Activated T-helper 1 cell treated with anti-CD3 and anti-CD28 coated beads, Interleukin-12 subunit alpha, Interleukin-12 subunit beta, Interleukin-2, Interleukin-4 antibody, amounts not matched to agents 30 ng/mL and 10 ng/mL and 1 ng/mL, durations not matched to agents 14 hours and 24 hours and 36 hours (primary cell): ENCODE measurements around the gene THRAP3. TPM values are rescaled to one million over a fixed set of nuclear protein-coding genes. Genes with fewer than 3 reads are reported as not detected.

Source experiments
- DNase-seq: peaks from one replicate; pipeline ENCODE4 v3.0.0; 2021; ENCODE audit warnings: low spot score
- H3K27ac Mint-ChIP-seq: one replicate; pipeline ENCODE4 v1.8.0; 2021; ENCODE audit warnings: mild to moderate bottlenecking, mixed read lengths
- H3K27me3 Mint-ChIP-seq: one replicate; pipeline ENCODE4 v1.8.0; 2022; ENCODE audit warnings: mild to moderate bottlenecking, moderate library complexity, mixed read lengths; ENCODE audit not compliant: insufficient read depth
- H3K36me3 Mint-ChIP-seq: one replicate; pipeline ENCODE4 v1.8.0; 2021; ENCODE audit warnings: low read depth, mixed read lengths
- H3K4me1 Mint-ChIP-seq: one replicate; pipeline ENCODE4 v1.8.0; 2021; ENCODE audit warnings: low read depth, mixed read lengths
- H3K4me3 Mint-ChIP-seq: one replicate; pipeline ENCODE4 v1.8.0; 2021; ENCODE audit warnings: mild to moderate bottlenecking, moderate library complexity, mixed read lengths
- H3K9me3 Mint-ChIP-seq: one replicate; pipeline ENCODE4 v1.8.0; 2021; ENCODE audit warnings: mixed read lengths
- intact Hi-C: fragments of 100-400 bp; cut with micrococcal nuclease; formaldehyde crosslinking; loops from one replicate; pipeline ENCODE4 v1.15.1; 2024
- total RNA-seq: library from RNA; stranded (reverse); gene quantifications from 2 replicates; pipeline ENCODE4 v1.2.3, GENCODE V29; 2022

THRAP3 gene
- total RNA-seq, 1 donor from 2014 or later: 147 TPM

DNA sequence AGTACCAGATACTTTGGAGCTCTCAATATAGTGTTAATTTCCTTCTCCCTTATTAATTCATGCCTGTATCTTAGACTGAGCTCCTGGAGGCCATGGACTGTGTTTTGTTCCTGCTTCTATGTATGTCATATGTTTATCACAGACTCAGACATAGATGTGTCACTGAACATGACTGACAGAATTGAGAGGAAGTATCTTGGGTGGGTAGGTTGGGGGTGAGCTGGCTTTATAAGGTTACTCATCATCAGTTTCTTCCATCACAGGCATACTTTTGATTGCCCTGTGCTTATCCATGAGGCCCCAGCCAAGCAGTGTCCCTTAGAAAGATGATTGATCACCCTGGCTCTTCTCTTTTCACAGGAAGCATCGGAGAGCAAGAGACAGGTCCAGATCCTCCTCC lies 76.3 kb downstream of the THRAP3 start:
- no peak for DNase-seq
- peaks cover 52% of the 10 kb centered on the region for H3K36me3 Mint-ChIP-seq
- H3K4me3 Mint-ChIP-seq: no peak overlapping the region
- intact Hi-C loops: no loop called here
- H3K27ac Mint-ChIP-seq: peak overlapping the region; percentile 85
- peaks cover 36% of the 10 kb centered on the region for H3K4me1 Mint-ChIP-seq
- H3K9me3 Mint-ChIP-seq: no peaks in the 10 kb centered on the region
- no peaks in the 10 kb centered on the region for H3K27me3 Mint-ChIP-seq

DNA sequence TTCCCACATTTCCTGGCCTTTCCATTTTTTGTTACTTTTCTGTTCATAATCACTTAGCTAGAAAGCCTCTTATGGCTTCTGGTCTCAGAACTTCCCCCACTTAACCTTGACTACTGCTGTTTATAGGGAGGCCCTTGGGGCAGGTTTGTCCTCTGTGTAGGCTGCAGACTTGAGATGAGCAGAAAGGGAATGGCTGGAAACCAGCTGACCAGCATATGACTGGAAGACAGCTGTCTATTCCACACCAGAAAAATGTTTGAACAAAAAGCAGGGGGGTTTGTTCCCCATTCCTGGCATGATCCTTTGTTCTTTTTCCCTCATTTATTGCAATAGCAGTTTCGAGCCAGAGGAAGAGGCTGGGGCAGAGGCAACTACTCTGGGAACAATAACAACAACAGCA lies 77.0 kb downstream of the THRAP3 start:
- H3K27me3 Mint-ChIP-seq: no peaks in the 10 kb centered on the region
- H3K36me3 Mint-ChIP-seq: peaks cover 46% of the 10 kb centered on the region
- peaks cover 39% of the 10 kb centered on the region for H3K4me1 Mint-ChIP-seq
- intact Hi-C loops: no loop called here
- peak overlapping the region; percentile 55 for H3K27ac Mint-ChIP-seq
- no peak for DNase-seq
- no peaks in the 10 kb centered on the region for H3K9me3 Mint-ChIP-seq
- H3K4me3 Mint-ChIP-seq: no peak overlapping the region

DNA sequence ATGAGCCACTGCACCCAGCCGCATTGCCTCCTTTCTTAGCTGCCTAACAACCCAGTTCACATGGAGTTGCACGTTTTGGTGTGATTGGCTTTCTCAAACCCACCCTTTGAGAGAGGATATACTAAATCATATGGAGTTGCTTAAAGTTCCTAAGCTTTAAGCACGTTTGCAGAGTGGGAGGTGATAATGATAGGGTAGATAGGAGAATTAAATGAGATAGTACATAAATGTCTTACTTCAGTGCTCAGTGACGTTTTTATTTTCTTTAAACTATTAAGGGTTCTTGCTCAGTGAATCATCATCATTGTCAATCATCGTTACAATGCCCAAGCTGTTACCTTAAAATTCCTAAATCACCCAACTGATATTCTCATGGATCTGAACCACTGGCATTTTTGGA lies 79.0 kb downstream of the THRAP3 start:
- Mint-ChIP-seq H3K27ac (no peak overlapping the region), H3K27me3 (no peaks in the 10 kb centered on the region), H3K36me3 (peaks cover 38% of the 10 kb centered on the region), H3K9me3 (no peaks in the 10 kb centered on the region), H3K4me3 (no peak overlapping the region), H3K4me1 (peaks cover 52% of the 10 kb centered on the region)
- DNase-seq: no peak
- intact Hi-C loops: no loop called here

DNA sequence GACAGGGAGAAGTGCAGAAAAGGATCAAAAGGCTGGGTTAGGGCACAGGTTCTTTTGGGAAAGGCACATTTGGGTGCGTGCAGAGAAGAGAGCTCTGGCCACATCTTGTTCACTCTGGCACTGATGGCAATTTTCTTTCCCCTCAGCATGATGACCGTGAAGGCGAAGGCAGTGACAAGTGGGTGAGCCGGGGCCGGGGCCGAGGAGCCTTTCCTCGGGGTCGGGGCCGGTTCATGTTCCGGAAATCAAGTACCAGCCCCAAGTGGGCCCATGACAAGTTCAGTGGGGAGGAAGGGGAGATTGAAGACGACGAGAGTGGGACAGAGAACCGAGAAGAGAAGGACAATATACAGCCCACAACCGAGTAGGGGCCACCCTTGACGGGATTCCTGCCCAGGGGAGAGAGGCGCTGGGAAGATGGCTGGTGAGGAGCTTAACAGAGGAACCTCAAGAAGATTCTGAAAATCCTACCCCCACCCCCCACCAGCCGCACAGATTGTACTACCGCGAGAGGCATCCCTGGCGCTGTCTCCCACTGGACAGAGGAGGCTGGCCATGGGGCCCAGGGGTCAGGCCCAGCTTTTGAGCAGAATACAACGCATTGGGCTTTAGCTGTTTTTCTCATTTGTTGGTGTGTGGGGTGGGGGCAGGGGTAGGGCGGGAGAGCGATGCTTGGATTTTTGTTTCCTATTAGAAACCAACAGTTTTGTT lies 79.6 kb downstream of the THRAP3 start:
- no peaks in the 10 kb centered on the region for H3K27me3 Mint-ChIP-seq
- peaks cover 38% of the 10 kb centered on the region for H3K36me3 Mint-ChIP-seq
- no peaks in the 10 kb centered on the region for H3K9me3 Mint-ChIP-seq
- peak overlapping the region; percentile 56 for H3K27ac Mint-ChIP-seq
- H3K4me3 Mint-ChIP-seq: no peak overlapping the region
- intact Hi-C loops: no loop called here
- H3K4me1 Mint-ChIP-seq: peaks cover 52% of the 10 kb centered on the region
- no peak for DNase-seq

DNA sequence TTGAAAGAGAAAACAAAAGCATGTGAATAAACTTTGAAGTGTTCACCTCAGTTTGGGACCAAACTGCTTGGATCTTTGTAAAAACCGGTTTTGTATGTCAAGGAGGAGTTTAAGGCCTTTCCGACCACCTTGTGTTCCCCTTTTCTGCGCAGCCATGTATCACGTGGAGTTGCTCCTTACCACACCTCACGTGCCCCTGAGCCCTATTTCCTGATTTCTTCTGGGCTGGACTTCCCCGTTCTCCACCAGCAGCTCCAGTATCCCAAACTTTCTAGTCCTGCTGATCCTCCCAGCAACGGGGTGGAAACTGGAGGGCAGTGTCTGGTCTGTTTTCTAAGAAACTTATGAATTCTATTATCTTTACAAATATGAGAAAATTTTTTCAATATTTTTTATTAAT lies 80.3 kb downstream of the THRAP3 start:
- DNase-seq: no peak
- Mint-ChIP-seq H3K4me3 (no peak overlapping the region), H3K27me3 (no peaks in the 10 kb centered on the region), H3K27ac (peak overlapping the region; percentile 37), H3K36me3 (peaks cover 39% of the 10 kb centered on the region), H3K4me1 (peaks cover 51% of the 10 kb centered on the region), H3K9me3 (no peaks in the 10 kb centered on the region)
- intact Hi-C loops: no loop called here

DNA sequence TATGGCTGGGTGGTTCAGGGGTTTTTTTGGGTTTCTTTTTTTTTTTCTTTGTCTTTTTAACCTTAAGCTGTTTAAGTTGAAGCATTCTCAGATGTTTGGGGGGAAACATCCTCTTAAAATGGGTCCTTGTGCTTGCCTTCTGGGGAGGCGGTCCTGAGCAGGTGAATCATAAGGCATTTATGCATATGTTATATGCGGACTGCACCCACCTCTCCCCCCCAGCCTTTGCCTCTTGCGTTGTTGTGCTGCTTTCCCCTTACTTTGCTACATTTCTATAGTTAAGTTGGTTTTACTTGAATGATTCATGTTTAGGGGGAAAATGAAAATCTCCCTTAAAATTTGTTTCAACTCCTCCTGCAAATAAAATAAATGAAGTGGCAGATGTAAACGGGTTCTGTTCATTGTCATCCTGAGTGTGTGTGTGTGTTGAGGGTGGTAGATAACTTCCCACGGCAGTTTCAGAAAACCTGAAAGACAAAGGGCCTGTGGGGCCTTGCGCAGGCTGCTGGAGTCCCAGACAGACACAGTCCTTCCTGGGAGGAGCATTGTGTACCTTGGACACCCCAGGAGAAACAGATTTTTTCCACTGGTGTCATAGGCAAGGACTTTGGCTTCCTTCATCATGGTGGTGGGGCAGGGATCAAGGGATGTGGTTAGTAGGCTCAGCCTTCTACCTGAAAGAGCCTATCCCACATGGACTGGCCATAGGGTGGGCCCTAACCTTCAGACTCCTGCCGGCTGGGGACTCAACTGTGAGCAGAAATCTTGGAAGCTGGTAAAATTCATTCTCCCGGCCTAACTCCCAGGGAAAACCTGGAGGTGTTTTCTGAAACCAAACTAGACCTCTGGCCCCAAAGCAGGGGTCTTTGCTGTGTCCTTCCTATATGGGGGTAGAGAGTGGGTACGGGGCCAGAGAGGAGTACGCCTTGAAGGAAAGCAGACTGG lies 81.0 kb downstream of the THRAP3 start:
- intact Hi-C loops: no loop called here
- peaks cover 34% of the 10 kb centered on the region for H3K36me3 Mint-ChIP-seq
- H3K27me3 Mint-ChIP-seq: no peaks in the 10 kb centered on the region
- H3K9me3 Mint-ChIP-seq: no peaks in the 10 kb centered on the region
- H3K4me3 Mint-ChIP-seq: peak overlapping the region; percentile 68
- peak overlapping the region; percentile 74 for H3K27ac Mint-ChIP-seq
- H3K4me1 Mint-ChIP-seq: peaks cover 44% of the 10 kb centered on the region
- DNase-seq: no peak

DNA sequence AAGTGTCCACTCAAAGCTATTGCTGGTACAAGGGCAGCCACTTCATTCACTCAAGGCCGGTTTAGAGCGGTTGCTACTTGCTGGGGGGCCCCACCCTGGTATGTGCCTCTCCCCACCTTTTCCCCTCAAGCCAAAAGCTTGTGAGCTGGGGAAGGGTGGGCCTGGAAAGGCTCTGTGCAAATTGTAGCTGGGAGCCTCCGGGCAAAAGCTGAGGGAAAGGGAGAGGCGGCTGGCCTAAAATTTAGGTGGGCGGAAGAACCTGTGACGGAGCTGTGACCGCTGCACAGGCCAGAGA lies 81.6 kb downstream of the THRAP3 start:
- Mint-ChIP-seq H3K9me3 (no peaks in the 10 kb centered on the region), H3K4me3 (peak overlapping the region; percentile 68), H3K27ac (peak overlapping the region; percentile 74), H3K27me3 (no peaks in the 10 kb centered on the region), H3K36me3 (peaks cover 32% of the 10 kb centered on the region), H3K4me1 (peaks cover 43% of the 10 kb centered on the region)
- no peak for DNase-seq
- intact Hi-C loops: loop anchor here (1.0 kb wide), 2 partner anchors 25 to 80 kb away; no protein-coding TSS in a partner anchor

DNA sequence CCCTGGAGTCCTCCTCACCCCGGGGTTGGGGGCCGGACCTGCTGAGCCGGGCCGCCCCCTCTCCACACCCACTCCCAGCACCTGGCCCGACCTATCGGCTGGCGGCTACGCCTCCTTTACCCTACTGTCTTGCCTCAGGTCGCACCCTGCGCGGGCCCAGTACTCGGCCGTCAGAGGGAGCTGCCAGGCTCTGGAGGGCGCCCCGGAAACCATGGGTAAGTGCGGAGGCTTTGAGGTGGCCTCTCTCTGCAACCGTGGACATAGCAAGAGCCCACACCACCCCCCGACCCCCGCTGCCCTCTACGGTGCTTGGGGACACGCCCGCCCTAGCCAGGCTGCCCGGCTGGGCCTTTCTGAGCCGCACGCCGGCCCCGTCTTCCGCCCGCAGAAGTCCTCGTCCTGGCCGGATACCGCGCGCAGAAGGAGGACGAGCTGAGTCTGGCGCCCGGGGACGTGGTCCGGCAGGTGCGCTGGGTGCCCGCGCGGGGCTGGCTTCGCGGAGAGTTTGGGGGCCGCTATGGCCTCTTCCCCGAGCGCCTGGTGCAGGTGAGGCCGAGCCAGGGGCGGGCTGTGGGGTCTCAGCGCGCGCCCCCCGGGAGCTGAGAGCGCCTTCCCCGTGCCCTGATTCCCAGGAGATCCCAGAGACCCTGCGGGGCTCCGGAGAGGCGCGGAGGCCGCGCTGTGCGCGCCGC lies 82.1 kb downstream of the THRAP3 start, which contains the start of gene SH3D21:
SH3D21 (plus strand) TSS at position 159 of the 692 bp plus-strand sequence; CDS start at position 212, 53 bp downstream.
- Mint-ChIP-seq H3K36me3 (peaks cover 27% of the 10 kb centered on the region), H3K27me3 (no peaks in the 10 kb centered on the region), H3K27ac (peak within 1 kb of the TSS; percentile 89), H3K4me3 (peak within 1 kb of the TSS; percentile 97), H3K4me1 (peaks cover 39% of the 10 kb centered on the region), H3K9me3 (no peaks in the 10 kb centered on the region)
- intact Hi-C loops: loop anchor here (1.0 kb wide), 2 partner anchors 25 to 80 kb away; no protein-coding TSS in a partner anchor
- peak; percentile 26 for DNase-seq

DNA sequence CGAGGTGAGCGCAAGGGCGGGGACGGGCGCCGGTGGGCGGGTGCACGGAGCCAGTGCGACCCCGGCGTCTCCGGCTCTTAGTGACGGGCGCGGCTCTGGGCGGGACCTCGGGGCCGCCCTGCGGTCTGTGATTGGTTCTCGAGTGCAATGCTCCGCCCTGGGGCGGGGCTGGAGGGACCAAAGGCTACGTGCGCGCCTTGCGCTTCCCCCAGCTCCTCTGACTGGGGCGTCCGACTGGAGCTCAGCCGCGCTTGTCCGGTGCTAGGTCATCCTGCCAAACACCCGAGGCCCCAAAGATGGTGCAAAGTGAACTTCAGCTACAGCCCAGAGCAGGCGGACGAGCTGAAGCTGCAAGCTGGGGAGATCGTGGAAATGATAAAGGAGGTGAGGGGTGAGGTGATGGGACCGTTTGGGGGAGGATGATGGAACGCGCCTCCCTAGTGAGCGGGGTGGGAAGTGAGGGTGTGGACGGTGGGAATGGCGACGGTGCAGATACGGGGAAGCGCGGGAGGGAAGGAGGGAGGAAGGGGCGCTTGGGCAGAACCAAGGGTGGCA lies 82.7 kb downstream of the THRAP3 start:
- H3K4me3 Mint-ChIP-seq: peak overlapping the region; percentile 97
- peak overlapping the region; percentile 89 for H3K27ac Mint-ChIP-seq
- H3K4me1 Mint-ChIP-seq: peaks cover 39% of the 10 kb centered on the region
- H3K27me3 Mint-ChIP-seq: no peaks in the 10 kb centered on the region
- intact Hi-C loops: loop anchor here (1.0 kb wide), 7 partner anchors 16 to 158 kb away; partner anchors contain the start of genes EVA1B, LSM10, THRAP3 and TRAPPC3
- peak; percentile 94 for DNase-seq
- peaks cover 27% of the 10 kb centered on the region for H3K36me3 Mint-ChIP-seq
- H3K9me3 Mint-ChIP-seq: no peaks in the 10 kb centered on the region

DNA sequence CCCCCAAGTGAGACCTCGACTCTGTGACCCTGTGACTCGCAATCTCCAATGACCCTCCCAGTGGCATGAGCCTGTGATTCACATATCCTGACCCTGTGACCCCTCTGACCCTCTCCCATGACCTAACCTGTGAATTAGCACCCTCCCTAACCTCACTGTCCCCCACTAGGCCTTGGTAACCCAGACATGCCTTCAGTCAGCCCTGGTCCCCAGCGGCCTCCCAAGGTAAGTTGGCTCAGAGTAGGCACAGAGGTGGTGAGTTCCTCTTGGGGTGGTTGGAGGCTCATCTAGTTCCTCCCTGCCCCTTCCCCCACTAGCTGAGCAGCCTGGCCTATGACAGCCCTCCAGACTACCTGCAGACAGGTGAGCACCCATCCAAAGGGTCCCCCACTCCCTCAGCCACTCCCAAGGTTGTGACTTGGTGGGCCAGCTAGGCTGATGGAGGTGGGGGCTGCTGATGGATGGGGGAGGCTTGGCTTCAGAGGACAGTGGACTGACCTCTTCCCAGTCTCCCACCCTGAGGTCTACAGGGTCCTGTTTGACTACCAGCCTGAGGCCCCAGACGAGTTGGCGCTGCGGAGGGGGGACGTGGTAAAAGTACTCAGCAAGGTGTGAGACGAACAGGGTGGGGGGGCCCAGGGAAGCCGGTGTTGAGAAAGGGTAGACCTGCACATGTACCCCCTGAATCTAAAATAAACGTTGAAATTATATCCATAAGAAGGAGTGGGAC lies 83.5 kb downstream of the THRAP3 start:
- no peak for DNase-seq
- peaks cover 23% of the 10 kb centered on the region for H3K36me3 Mint-ChIP-seq
- peak overlapping the region; percentile 97 for H3K4me3 Mint-ChIP-seq
- no peaks in the 10 kb centered on the region for H3K9me3 Mint-ChIP-seq
- H3K27ac Mint-ChIP-seq: peak overlapping the region; percentile 58
- H3K4me1 Mint-ChIP-seq: peaks cover 32% of the 10 kb centered on the region
- H3K27me3 Mint-ChIP-seq: no peaks in the 10 kb centered on the region
- intact Hi-C loops: loop anchor here (1.0 kb wide), 5 partner anchors 16 to 158 kb away; partner anchors contain the start of genes EVA1B, LSM10, THRAP3 and TRAPPC3

DNA sequence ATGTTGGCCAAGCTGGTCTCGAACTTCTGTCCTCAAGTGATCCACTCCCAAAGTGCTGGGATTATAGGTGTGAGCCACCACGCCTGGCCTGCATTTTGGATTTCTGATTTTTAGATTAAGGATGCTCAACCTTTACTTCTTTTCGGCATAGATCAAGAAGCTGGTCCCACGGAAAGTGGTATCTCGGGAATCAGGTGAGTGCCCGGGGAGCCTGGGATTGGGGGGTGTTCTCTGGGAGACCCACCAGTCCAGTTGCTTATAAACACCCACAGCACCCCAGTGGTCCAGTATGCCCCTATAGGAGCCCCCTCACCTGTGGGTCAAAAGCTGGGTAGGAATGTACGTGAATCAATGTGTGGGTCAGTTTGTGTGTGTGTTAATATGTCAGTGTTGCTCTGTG lies 85.2 kb downstream of the THRAP3 start:
- no peak for DNase-seq
- Mint-ChIP-seq H3K27me3 (no peaks in the 10 kb centered on the region), H3K36me3 (peaks cover 14% of the 10 kb centered on the region), H3K4me3 (no peak overlapping the region), H3K27ac (no peak overlapping the region), H3K9me3 (no peaks in the 10 kb centered on the region), H3K4me1 (peaks cover 31% of the 10 kb centered on the region)
- intact Hi-C loops: no loop called here

DNA sequence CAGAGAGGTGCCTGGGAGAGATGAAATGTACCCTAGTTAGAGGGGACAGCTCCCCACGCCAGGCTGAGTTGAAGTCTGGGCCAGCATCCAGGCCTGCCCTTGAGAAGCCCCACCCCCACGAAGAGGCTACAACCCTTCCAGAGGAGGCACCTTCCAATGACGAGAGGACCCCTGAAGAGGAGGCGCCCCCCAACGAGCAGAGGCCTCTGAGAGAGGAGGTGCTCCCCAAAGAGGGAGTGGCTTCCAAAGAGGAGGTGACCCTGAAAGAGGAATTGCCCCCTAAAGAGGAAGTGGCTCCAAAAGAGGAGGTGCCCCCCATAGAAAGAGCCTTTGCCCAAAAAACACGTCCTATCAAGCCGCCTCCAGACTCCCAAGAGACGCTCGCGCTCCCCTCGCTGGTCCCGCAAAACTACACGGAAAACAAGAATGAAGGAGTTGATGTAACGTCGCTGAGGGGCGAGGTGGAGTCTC lies 96.1 kb downstream of the THRAP3 start:
- peak overlapping the region; percentile 66 for H3K27ac Mint-ChIP-seq
- peaks cover 2% of the 10 kb centered on the region for H3K27me3 Mint-ChIP-seq
- H3K4me3 Mint-ChIP-seq: peak overlapping the region; percentile 64
- H3K4me1 Mint-ChIP-seq: peaks cover 23% of the 10 kb centered on the region
- no peaks in the 10 kb centered on the region for H3K9me3 Mint-ChIP-seq
- intact Hi-C loops: loop anchor here (5.0 kb wide), 1 partner anchor 67 kb away; the partner anchor contains the start of gene STK40
- H3K36me3 Mint-ChIP-seq: peaks cover 8% of the 10 kb centered on the region
- no peak for DNase-seq
